Panc1 (cell line): ENCODE measurements around the gene SNX24. TPM values are rescaled to one million over a fixed set of nuclear protein-coding genes. Genes with fewer than 3 reads are reported as not detected.

ENCODE experiments used
- ATAC-seq: fragments of 200-7000 bp; cut with Tn5 transposase; 2 replicates; pipeline ENCODE4 v1.9.1; 2020; ENCODE audit warnings: mild to moderate bottlenecking, moderate library complexity
- BruUV-seq: library from RNA; stranded (reverse); fragments of 400-500 nt; replicated peaks from 2 replicates; lab custom pipeline; 2021; lab: Mats Ljungman, UMichigan
- CTCF ChIA-PET: fragments of 300-600 bp; sonication (Branson Sonifier 250); formaldehyde crosslinking; loops from one replicate; lab custom pipeline; 2022; ENCODE audit warnings: antibody characterized with exemption; lab: Charles Lee
- POLR2A ChIA-PET: fragments of 300-600 bp; sonication (Branson Sonifier 250); formaldehyde crosslinking; loops from one replicate; lab custom pipeline; 2022; ENCODE audit warnings: antibody characterized with exemption; lab: Charles Lee
- DNase-seq: peaks from one replicate; pipeline ENCODE4 v3.0.0-alpha.2; 2010; ENCODE audit warnings: low read depth, low spot score
- H3K27ac ChIP-seq: 2 replicates; pipeline ENCODE4 v1.5.1; 2011; ENCODE audit warnings: mild to moderate bottlenecking, low read length, inconsistent platforms
- H3K27me3 ChIP-seq: fragments of 200-500 bp; sonication (Bioruptor generic); 2 replicates; pipeline ENCODE4 v1.6.0; 2014; ENCODE audit warnings: low read length, inconsistent platforms; ENCODE audit not compliant: control insufficient read depth, insufficient read depth
- H3K36me3 ChIP-seq: fragments of 200-500 bp; sonication (Bioruptor generic); 2 replicates; pipeline ENCODE4 v1.5.1; 2014; ENCODE audit warnings: inconsistent platforms, mild to moderate bottlenecking, low read length, moderate library complexity; ENCODE audit not compliant: control insufficient read depth, insufficient read depth
- H3K4me1 ChIP-seq: 2 replicates; pipeline ENCODE4 v1.5.1; 2011; ENCODE audit warnings: inconsistent platforms, mild to moderate bottlenecking, low read length, moderate library complexity; ENCODE audit not compliant: control insufficient read depth, insufficient read depth
- H3K4me3 ChIP-seq, 2 experiments: 2 replicates each; pipeline ENCODE4 v1.5.1; 2011 to 2012; ENCODE audit warnings: low read depth in 2 of 2, low read length in 2 of 2, mild to moderate bottlenecking in 2 of 2, inconsistent platforms in 1 of 2, moderate library complexity in 1 of 2
- H3K9me3 ChIP-seq: fragments of 200-500 bp; sonication (Bioruptor generic); 2 replicates; pipeline ENCODE4 v1.5.1; 2014; ENCODE audit warnings: low read depth, mild to moderate bottlenecking, inconsistent platforms, low read length, moderate library complexity; ENCODE audit not compliant: control insufficient read depth, insufficient read depth
- POLR2AphosphoS5 ChIP-seq: IDR thresholded peaks from 2 replicates; pipeline ENCODE4 v1.6.1; 2012; ENCODE audit warnings: mild to moderate bottlenecking, low read depth, low read length, moderate library complexity
- SIN3A ChIP-seq: IDR thresholded peaks from 2 replicates; pipeline ENCODE4 v1.6.1; 2012; ENCODE audit warnings: low read depth, mild to moderate bottlenecking, low read length, moderate library complexity, borderline replicate concordance; ENCODE audit not compliant: insufficient read depth
- TCF7L2 ChIP-seq: IDR thresholded peaks from 2 replicates; pipeline ENCODE4 v1.6.1; 2011; ENCODE audit warnings: mild to moderate bottlenecking, low read depth, low read length, inconsistent platforms
- in situ Hi-C: cut with HindIII; loops from 2 replicates; pipeline ENCODE4 v1.10.0; 2016; ENCODE audit warnings: low sequenced_read_pairs, low pct_unique_long_range_greater_than_20kb
- intact Hi-C: fragments of 100-400 bp; cut with micrococcal nuclease; formaldehyde crosslinking; loops from one replicate; pipeline ENCODE4 v1.10.0; 2022; ENCODE audit not compliant: unreplicated experiment
- total RNA-seq: library from RNA; stranded (reverse); gene quantifications from one replicate; pipeline ENCODE4 v1.2.1, GENCODE V29; 2021; ENCODE audit not compliant: unreplicated experiment
- TF ChIP-seq, protein P1 (sequence below): fragments of 450-650 bp; IDR thresholded peaks from 2 replicates; pipeline ENCODE4 v1.5.1; 2017; ENCODE audit warnings: mild to moderate bottlenecking
- TF ChIP-seq, protein P2 (sequence below), 2 experiments: IDR thresholded peaks; 2 replicates each; pipeline ENCODE4 v1.6.1; 2011 to 2012; ENCODE audit warnings: low read depth in 2 of 2, control low read depth in 1 of 2, low read length in 1 of 2, mild to moderate bottlenecking in 1 of 2, moderate library complexity in 1 of 2; ENCODE audit not compliant: insufficient read depth in 1 of 2

Gene SNX24
- total RNA-seq, 1 experiment from 2014 or later: 32.8 TPM

DNA sequence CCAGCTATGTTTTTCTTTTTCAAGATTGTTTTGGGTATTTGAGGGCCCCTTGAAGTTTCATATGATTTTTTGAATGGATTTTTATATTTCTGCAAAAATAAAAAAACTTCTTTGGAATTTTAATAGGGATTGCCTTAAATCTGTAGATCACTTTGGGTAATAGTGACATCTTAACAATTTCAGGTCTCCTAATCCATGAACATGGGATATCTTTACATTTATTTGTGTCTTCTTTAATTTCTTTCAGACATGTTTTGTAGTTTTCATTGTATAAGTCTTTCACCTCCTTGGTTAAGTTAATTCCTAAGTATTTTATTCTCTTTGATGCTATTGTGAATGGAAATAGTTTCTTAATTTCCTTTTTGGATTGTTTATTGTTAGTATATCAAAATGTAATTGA is 112.0 kb downstream of the SNX24 start:
- TF ChIP-seq SIN3A (no peak), POLR2AphosphoS5 (no peak), TCF7L2 (no peak)
- TF ChIP-seq, protein P1, sequence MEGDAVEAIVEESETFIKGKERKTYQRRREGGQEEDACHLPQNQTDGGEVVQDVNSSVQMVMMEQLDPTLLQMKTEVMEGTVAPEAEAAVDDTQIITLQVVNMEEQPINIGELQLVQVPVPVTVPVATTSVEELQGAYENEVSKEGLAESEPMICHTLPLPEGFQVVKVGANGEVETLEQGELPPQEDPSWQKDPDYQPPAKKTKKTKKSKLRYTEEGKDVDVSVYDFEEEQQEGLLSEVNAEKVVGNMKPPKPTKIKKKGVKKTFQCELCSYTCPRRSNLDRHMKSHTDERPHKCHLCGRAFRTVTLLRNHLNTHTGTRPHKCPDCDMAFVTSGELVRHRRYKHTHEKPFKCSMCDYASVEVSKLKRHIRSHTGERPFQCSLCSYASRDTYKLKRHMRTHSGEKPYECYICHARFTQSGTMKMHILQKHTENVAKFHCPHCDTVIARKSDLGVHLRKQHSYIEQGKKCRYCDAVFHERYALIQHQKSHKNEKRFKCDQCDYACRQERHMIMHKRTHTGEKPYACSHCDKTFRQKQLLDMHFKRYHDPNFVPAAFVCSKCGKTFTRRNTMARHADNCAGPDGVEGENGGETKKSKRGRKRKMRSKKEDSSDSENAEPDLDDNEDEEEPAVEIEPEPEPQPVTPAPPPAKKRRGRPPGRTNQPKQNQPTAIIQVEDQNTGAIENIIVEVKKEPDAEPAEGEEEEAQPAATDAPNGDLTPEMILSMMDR: no peak
- TF ChIP-seq, protein P2, sequence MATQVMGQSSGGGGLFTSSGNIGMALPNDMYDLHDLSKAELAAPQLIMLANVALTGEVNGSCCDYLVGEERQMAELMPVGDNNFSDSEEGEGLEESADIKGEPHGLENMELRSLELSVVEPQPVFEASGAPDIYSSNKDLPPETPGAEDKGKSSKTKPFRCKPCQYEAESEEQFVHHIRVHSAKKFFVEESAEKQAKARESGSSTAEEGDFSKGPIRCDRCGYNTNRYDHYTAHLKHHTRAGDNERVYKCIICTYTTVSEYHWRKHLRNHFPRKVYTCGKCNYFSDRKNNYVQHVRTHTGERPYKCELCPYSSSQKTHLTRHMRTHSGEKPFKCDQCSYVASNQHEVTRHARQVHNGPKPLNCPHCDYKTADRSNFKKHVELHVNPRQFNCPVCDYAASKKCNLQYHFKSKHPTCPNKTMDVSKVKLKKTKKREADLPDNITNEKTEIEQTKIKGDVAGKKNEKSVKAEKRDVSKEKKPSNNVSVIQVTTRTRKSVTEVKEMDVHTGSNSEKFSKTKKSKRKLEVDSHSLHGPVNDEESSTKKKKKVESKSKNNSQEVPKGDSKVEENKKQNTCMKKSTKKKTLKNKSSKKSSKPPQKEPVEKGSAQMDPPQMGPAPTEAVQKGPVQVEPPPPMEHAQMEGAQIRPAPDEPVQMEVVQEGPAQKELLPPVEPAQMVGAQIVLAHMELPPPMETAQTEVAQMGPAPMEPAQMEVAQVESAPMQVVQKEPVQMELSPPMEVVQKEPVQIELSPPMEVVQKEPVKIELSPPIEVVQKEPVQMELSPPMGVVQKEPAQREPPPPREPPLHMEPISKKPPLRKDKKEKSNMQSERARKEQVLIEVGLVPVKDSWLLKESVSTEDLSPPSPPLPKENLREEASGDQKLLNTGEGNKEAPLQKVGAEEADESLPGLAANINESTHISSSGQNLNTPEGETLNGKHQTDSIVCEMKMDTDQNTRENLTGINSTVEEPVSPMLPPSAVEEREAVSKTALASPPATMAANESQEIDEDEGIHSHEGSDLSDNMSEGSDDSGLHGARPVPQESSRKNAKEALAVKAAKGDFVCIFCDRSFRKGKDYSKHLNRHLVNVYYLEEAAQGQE (IDR thresholded peaks at IDR 0.05; ENCODE audit: insufficient read depth in 1 of 2, low read depth in 2 of 2, low read length in 1 of 2): no peak
- POLR2A ChIA-PET: no interaction called here
- no peaks in the 10 kb centered on the region; the same call in 1 of the 2 replicates for H3K36me3 ChIP-seq

DNA sequence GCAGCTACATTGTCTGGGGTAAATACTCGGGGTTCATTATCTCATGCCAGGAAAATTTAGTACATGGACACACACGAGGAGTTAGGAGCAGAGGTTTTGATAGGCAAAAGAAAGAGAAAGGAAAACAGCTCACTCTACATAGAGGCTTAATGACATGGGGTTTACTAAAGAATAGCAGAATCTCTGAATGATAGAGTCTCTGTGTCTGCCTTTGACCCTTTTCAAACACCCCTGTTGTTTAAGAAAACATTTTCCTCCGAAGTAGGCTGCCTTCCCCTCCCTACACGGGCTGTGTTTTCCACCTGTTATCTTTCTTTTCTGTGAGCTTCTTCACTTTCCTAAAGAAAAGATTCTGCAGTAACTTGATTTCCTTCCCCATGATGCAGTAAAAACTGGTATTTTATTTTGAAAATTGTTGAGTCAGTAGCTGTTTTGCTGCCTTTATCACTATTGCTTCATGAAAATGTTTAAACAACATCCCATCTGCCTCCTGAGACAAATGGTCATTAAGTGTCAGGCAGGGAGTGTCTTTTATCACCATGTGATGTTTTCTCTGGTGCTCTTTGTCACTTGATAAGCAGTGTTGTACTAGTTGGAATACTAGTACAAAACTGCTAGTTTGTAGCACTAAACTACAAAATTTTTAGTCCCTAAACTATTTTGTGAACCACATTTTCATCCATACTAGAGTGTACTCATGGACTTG is 114.5 kb downstream of the SNX24 start:
- TF ChIP-seq, protein P1: no peak
- TF ChIP-seq SIN3A (no peak), TCF7L2 (no peak), POLR2AphosphoS5 (no peak)
- TF ChIP-seq, protein P2 (IDR thresholded peaks at IDR 0.05; ENCODE audit: insufficient read depth in 1 of 2, low read depth in 2 of 2, low read length in 1 of 2): no peak
- ATAC-seq (no peak), DNase-seq (no peak)
- POLR2A ChIA-PET: interaction anchor here (0.6 kb wide), 1 partner anchor 208 kb away, joined by 4 read pairs; no protein-coding TSS in a partner anchor
- intact Hi-C loops (no loop called here), in situ Hi-C loops (no loop called here)
- Histone ChIP-seq H3K9me3 (no peaks in the 10 kb centered on the region), H3K27ac (no peak overlapping the region), H3K4me3 (no peak overlapping the region), H3K27me3 (no peaks in the 10 kb centered on the region), H3K36me3 (no peaks in the 10 kb centered on the region; the same call in 1 of the 2 replicates), H3K4me1 (no peaks in the 10 kb centered on the region)
- CTCF ChIA-PET: no interaction called here
- BruUV-seq: no TSS peak

More for the DNA sequence above, 112.0 kb downstream of the SNX24 start:
- Histone ChIP-seq H3K27me3 (no peaks in the 10 kb centered on the region), H3K27ac (no peak overlapping the region), H3K4me1 (no peaks in the 10 kb centered on the region), H3K9me3 (no peaks in the 10 kb centered on the region), H3K4me3 (no peak overlapping the region)
- BruUV-seq: no TSS peak
- ATAC-seq (no peak), DNase-seq (no peak)
- in situ Hi-C loops (no loop called here), intact Hi-C loops (no loop called here)
- CTCF ChIA-PET: no interaction called here
